Ovary (tissue), 9 donors: ENCODE measurements around the gene NIN. TPM values are rescaled to one million over a fixed set of nuclear protein-coding genes. Genes with fewer than 3 reads are reported as not detected.

ENCODE experiments used
- DNase-seq, 5 donors: peaks; one replicate each; pipeline ENCODE4 v3.0.0-alpha.2; 2019 to 2020
- H3K27ac ChIP-seq, 2 donors: fragments of 200-600 bp; one replicate each; pipeline versions ENCODE4 v1.5.1 to v1.8.0; 2019 to 2022
- H3K27me3 ChIP-seq: fragments of 200-600 bp; one replicate; pipeline ENCODE4 v1.8.0; 2022
- H3K36me3 ChIP-seq: fragments of 200-600 bp; sonication (generic); one replicate; pipeline ENCODE4 v1.5.1; 2019
- H3K4me1 ChIP-seq: one replicate; pipeline ENCODE4 v1.8.1; 2013; ENCODE audit warnings: mild to moderate bottlenecking, moderate library complexity; ENCODE audit not compliant: insufficient read depth
- H3K4me3 ChIP-seq: fragments of 200-600 bp; sonication (generic); one replicate; pipeline ENCODE4 v1.5.1; 2017
- H3K9me3 ChIP-seq, 2 donors: fragments of 200-600 bp in 1 of 2; sonication (generic) in 1 of 2; one replicate each; pipeline versions ENCODE4 v1.5.1 to v1.8.1; 2013 to 2019; ENCODE audit warnings: mild to moderate bottlenecking in 1 of 2, moderate library complexity in 1 of 2
- EP300 ChIP-seq: sonication (generic); formaldehyde crosslinking; IDR thresholded peaks from one replicate; pipeline ENCODE4 v1.6.1; 2017; ENCODE audit warnings: antibody characterized with exemption
- POLR2A ChIP-seq: fragments of 450-650 bp; IDR thresholded peaks from one replicate; pipeline ENCODE4 v1.6.1; 2017; ENCODE audit warnings: antibody characterized with exemption, mild to moderate bottlenecking, moderate library complexity
- WGBS, 3 donors: extraction: QIAGEN DNeasy Blood & Tissue Kit in 1 of 3; methylation state at CpG; one replicate each; pipeline versions ENCODE4 v1.1.5 to v1.1.7; 2013 to 2017; 5-methylcytosine and 5-hydroxymethylcytosine counted together
- intact Hi-C, 4 donors: fragments of 100-400 bp; cut with DNase I; formaldehyde crosslinking; loops; one replicate each; pipeline versions ENCODE4 v1.11.0 to v1.15.1; 2022 to 2023
- polyA plus RNA-seq, 2 donors: library from polyadenylated mRNA; stranded (reverse); fragments of 200-250 nt in 1 of 2; fragments of 350-450 nt in 1 of 2; fragmentation: Illumina TruSeq in 1 of 2; extraction: RNeasy Lipid Tissue Mini Kit (QIAGEN cat#74804) in 1 of 2; gene quantifications; one replicate each; pipeline ENCODE4 v1.2.3, GENCODE V29; 2013 to 2014
- total RNA-seq, 7 donors: library from RNA; depleted of rRNA in 2 of 7; stranded (reverse); fragments of >200 nt in 2 of 7; fragmentation: NEBNext Ultra II Directional in 3 of 7; extraction: Animal tissue kit (Norgen Biotek cat#: 25700) in 3 of 7; gene quantifications; one replicate each; pipeline versions ENCODE4 v1.1.0 to v1.2.4, GENCODE V29; 2016 to 2023
- TF ChIP-seq, protein P1 (sequence below), 3 donors: fragments of 450-650 bp in 2 of 3; fragments of 200-600 bp in 1 of 3; IDR thresholded peaks; one replicate each; pipeline versions ENCODE4 v1.5.1 to v1.8.0; 2016 to 2022; ENCODE audit warnings: antibody characterized with exemption in 3 of 3, mild to moderate bottlenecking in 1 of 3
- donor health status: DM: no; HTN: no; CAD: no; lungs with moderate emphysema.
- donor health status: DM: no; HTN: no; CAD: no.
- donor health status: Bipolar disorder and iron deficiency.
- donor health status: DM: yes; HTN: yes; CAD: no.
- donor health status: DM: no; HTN: no; CAD: no.
- donor health status: DM: yes; HTN: yes; CAD: no.

Gene NIN
- total and polyA plus RNA-seq, 9 donors, result 6.4 to 32.4 (median 28.0) TPM

DNA sequence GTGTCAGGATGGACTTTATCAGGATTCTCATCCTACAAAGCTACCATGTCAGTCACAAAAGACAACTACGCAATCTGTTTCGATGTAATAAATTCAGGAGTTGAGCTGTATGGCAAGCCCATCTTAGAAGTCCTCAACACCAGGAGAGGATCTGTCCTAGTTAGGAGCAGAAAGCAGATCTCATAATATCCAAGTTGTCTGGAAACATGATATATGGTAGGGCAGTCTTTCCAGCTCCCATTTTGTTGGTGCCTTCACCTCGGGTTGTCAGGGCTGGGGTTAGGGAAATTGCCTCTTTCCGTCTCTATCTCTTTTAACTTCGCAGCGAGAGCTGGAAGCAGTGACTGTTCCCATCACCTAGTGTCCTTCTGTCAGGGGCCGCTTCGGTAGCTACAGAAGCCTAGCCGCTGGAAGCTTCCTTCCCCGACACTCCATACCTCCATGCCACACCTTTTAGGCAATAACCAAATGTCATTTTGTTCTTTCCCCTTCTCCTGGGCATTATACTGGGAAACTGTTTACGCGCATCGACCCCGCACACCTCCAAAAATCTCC is 1.4 kb downstream of the NIN start:
- 46 to 55% (median 53%) methylated on average over 14 of the region's 14 CpGs for WGBS, 3 donors

DNA sequence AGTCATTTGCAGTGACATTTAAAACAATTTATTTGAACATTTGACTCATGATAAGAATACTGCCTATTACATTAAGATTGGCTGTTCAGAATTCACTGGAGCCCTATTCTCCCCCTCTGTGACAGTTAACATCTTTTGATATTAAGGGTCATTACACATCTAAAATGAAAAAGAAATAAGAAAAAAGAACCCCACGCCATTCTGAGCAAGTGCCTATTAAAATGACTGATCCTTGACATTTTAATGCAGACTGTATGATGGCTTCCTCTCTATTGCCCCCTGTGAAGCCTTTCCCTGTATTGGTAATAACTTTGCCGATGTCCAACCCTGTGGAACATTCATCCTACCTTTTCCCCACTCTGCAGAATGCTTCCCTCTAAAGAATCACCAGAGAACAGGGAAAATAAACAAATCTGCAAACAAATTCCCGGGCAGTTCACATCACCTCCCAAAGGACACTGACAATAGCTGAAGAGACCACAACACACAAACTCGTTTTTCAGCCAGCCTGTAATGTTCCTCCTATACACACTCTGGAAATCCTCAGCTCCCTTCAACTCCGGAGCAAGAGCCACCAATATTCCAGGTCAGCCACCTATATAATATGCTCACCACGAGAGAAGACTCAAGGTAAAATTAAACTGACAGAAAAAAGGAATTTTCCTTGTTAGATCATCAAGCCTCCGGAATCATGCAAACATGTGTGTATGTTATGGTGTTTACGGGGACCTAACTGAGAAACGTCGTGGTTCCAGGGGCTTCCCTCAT is 2.1 kb downstream of the NIN start:
- no peak overlapping the region for H3K4me3 ChIP-seq

More for the DNA sequence above, 1.4 kb downstream of the NIN start:
- TF ChIP-seq EP300, result no peak
- TF ChIP-seq, protein P1, sequence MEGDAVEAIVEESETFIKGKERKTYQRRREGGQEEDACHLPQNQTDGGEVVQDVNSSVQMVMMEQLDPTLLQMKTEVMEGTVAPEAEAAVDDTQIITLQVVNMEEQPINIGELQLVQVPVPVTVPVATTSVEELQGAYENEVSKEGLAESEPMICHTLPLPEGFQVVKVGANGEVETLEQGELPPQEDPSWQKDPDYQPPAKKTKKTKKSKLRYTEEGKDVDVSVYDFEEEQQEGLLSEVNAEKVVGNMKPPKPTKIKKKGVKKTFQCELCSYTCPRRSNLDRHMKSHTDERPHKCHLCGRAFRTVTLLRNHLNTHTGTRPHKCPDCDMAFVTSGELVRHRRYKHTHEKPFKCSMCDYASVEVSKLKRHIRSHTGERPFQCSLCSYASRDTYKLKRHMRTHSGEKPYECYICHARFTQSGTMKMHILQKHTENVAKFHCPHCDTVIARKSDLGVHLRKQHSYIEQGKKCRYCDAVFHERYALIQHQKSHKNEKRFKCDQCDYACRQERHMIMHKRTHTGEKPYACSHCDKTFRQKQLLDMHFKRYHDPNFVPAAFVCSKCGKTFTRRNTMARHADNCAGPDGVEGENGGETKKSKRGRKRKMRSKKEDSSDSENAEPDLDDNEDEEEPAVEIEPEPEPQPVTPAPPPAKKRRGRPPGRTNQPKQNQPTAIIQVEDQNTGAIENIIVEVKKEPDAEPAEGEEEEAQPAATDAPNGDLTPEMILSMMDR (IDR thresholded peaks at IDR 0.05), result no peak
- no peak for TF ChIP-seq POLR2A
- Histone ChIP-seq H3K4me3 (peak overlapping the region; percentile 86), H3K27me3 (no peaks in the 10 kb centered on the region), H3K4me1 (peaks cover 4% of the 10 kb centered on the region), H3K27ac (no peak overlapping the region), H3K9me3 (no peaks in the 10 kb centered on the region), H3K36me3 (no peaks in the 10 kb centered on the region)
- no peak for DNase-seq
- intact Hi-C loops, result no loop called here

DNA sequence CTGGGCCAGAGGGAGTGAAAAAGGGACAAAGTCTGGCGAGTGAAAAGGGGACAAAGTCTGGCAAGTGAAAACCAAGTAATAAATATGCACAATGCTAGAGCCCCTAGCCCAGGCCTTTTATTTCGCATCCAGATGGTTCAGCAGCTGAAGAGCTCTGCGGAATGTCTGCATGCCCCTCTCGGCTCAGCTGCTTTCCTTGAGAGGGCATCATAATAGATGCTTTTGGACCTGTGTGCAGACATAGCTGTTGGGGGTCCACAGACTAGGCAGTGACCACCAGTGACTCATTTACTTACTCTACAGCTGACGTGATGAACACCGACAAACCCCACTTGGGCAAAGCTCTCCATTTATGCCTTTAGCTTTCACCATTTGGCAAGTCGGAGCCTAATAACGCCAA is 4.3 kb downstream of the NIN start:
- H3K9me3 ChIP-seq, result no peaks in the 10 kb centered on the region
- TF ChIP-seq, protein P1 (IDR thresholded peaks at IDR 0.05), result no peak
- TF ChIP-seq EP300 (no peak), POLR2A (no peak)
- no peak overlapping the region for H3K27ac ChIP-seq
- DNase-seq, result no peak
- WGBS, 3 donors, result 88 to 96% (median 92%) methylated on average over 8 of the region's 8 CpGs
- intact Hi-C loops, result no loop called here
- peaks cover 12% of the 10 kb centered on the region for H3K4me1 ChIP-seq
- no peaks in the 10 kb centered on the region for H3K36me3 ChIP-seq
- H3K4me3 ChIP-seq, result no peak overlapping the region
- H3K27me3 ChIP-seq, result no peaks in the 10 kb centered on the region

More for the DNA sequence above, 2.1 kb downstream of the NIN start:
- H3K36me3 ChIP-seq, result no peaks in the 10 kb centered on the region
- H3K9me3 ChIP-seq, result no peaks in the 10 kb centered on the region
- WGBS, 3 donors, result 86 to 89% (median 88%) methylated on average over 10 of the region's 10 CpGs
- TF ChIP-seq, protein P1 (IDR thresholded peaks at IDR 0.05), result no peak
- TF ChIP-seq POLR2A, result no peak
- TF ChIP-seq EP300, result no peak
- intact Hi-C loops, result no loop called here
- H3K27me3 ChIP-seq, result no peaks in the 10 kb centered on the region
- peaks cover 4% of the 10 kb centered on the region for H3K4me1 ChIP-seq
- no peak for DNase-seq
- H3K27ac ChIP-seq, result no peak overlapping the region

DNA sequence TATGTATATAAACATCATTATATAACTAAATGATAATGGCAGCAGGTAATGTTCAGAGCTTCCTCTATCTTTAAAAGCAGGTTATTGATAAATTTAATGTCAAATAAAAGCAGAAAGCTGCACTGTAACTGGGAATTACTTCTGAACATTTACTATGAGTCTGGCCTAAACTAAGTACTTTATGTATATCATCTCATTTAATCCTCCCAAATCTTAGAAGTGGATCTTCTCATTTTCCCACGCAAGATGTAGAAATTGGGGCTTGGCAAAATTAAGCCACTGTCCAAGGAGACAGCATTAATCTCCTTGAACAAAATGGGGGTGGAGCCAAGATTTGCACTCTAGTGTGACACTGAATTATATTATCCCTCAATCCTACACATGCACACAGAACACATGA is 5.7 kb downstream of the NIN start:
- H3K27me3 ChIP-seq, result no peaks in the 10 kb centered on the region
- H3K4me1 ChIP-seq, result peaks cover 12% of the 10 kb centered on the region
- no peaks in the 10 kb centered on the region for H3K36me3 ChIP-seq
- no peaks in the 10 kb centered on the region for H3K9me3 ChIP-seq
- intact Hi-C loops, result no loop called here
- TF ChIP-seq, protein P1 (IDR thresholded peaks at IDR 0.05), result no peak
- TF ChIP-seq EP300 (no peak), POLR2A (no peak)
- no peak overlapping the region for H3K27ac ChIP-seq
- WGBS, 3 donors, result 96 to 100% (median 97%) methylated on average over 1 of the region's 1 CpG
- no peak overlapping the region for H3K4me3 ChIP-seq
- no peak for DNase-seq
